NT2/D1 (cell line): ENCODE results near the gene STAG1.
"Not testable (repeated sequence)": the region's sequence is repeated elsewhere in the genome, so short reads cannot be mapped to it uniquely, and the experiment has no call there.

Experiments
- DNase-seq: peaks from one replicate; pipeline ENCODE4 v3.0.0-alpha.2; 2011; ENCODE audit warnings: low read depth, low spot score
- H3K27me3 ChIP-seq: 2 replicates; pipeline ENCODE4 v1.6.0; 2011; ENCODE audit warnings: mild to moderate bottlenecking; ENCODE audit not compliant: insufficient read length, insufficient read depth
- H3K36me3 ChIP-seq: 2 replicates; pipeline ENCODE4 v1.6.1; 2011; ENCODE audit warnings: mild to moderate bottlenecking, low read length, mixed read lengths; ENCODE audit not compliant: insufficient read depth, insufficient read length
- H3K4me1 ChIP-seq: 2 replicates; pipeline ENCODE4 v1.5.1; 2011; ENCODE audit not compliant: insufficient read depth, insufficient read length
- H3K4me3 ChIP-seq: 2 replicates; pipeline ENCODE4 v1.5.1; 2011; ENCODE audit warnings: low read depth; ENCODE audit not compliant: insufficient read length
- H3K9ac ChIP-seq: 2 replicates; pipeline ENCODE4 v1.6.0; 2011; ENCODE audit warnings: low read depth; ENCODE audit not compliant: insufficient read length
- H3K9me3 ChIP-seq: 2 replicates; pipeline ENCODE4 v1.5.1; 2011; ENCODE audit warnings: mild to moderate bottlenecking, low read length; ENCODE audit not compliant: insufficient read depth
- SUZ12 ChIP-seq: IDR thresholded peaks from 2 replicates; pipeline ENCODE4 v1.6.1; 2011; ENCODE audit not compliant: insufficient read length, insufficient read depth; ENCODE audit errors: extremely low read depth
- YY1 ChIP-seq: IDR thresholded peaks from 2 replicates; pipeline ENCODE4 v1.6.1; 2011; ENCODE audit not compliant: insufficient read length, insufficient read depth
- ZNF274 ChIP-seq: IDR thresholded peaks from 2 replicates; pipeline ENCODE4 v1.6.1; 2011; ENCODE audit warnings: mild to moderate bottlenecking, low read depth, low read length

Gene STAG1

DNA sequence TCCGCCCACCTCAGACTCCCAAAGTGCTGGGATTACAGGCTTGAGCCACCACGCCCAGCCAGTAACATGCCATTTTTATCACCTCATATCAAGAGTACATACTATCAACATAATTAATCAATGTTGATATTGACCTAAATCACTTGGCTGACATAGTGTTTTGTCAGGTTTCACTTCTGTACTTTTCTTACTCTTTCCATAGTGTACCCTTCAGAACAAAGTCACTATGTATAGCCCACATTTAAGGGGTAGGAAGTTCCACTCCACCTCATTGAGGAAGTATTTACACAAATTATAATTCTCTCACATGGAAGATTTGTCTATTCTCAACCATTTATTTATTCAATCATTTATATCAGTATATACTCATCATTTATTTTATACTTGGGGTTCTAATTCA lies 145.2 kb downstream of the STAG1 start:
- Histone ChIP-seq H3K9ac (no peak overlapping the region), H3K36me3 (peaks cover 12% of the 10 kb centered on the region), H3K9me3 (no peaks in the 10 kb centered on the region), H3K4me3 (no peak overlapping the region), H3K27me3 (no peaks in the 10 kb centered on the region), H3K4me1 (no peaks in the 10 kb centered on the region)
- no peak for TF ChIP-seq SUZ12
- no peak for TF ChIP-seq ZNF274
- TF ChIP-seq YY1: no peak
- no peak for DNase-seq

DNA sequence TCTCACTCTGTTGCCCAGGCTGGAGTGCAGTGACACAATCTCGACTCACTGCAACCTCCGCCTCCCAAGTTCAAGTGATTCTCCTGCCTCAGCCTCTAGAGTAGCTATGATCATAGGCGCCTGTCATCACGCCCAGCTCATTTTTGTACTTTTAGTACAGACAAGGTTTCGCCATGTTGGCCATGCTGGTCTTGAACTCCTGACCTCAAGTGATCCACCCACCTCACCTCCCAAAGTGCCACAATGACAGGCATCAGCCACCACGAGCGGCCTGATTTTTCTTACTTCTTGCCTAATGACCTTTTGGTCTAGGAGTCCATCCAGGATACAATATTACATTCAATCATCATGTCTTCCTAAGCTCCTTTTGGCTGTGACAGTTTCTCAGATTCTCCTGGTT lies 146.0 kb downstream of the STAG1 start:
- not testable (repeated sequence) for H3K9me3 ChIP-seq, H3K9ac ChIP-seq, H3K4me3 ChIP-seq, H3K27me3 ChIP-seq, H3K4me1 ChIP-seq, DNase-seq
- H3K36me3 ChIP-seq: peaks cover 12% of the 10 kb centered on the region

DNA sequence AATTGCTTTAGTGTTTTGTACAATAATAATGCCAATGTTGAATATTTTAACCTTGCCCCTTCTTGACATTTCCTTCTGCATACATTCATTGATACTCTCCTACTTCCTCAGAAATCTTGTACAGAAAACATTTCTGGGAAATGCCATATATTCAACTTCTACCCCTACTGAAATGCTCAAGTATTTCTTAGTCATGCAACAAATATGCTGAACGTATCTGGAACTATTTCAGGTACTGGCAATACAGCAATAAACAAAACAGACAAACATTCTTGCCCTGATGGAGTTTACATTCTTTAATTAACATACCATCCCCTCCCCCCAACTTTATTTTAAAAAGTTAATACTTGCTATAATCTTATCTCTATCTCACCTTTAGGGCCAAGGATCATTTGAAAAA lies 147.2 kb downstream of the STAG1 start:
- no peaks in the 10 kb centered on the region for H3K27me3 ChIP-seq
- no peak overlapping the region for H3K9ac ChIP-seq
- H3K9me3 ChIP-seq: no peaks in the 10 kb centered on the region
- TF ChIP-seq YY1 (no peak), ZNF274 (no peak), SUZ12 (no peak)
- no peak for DNase-seq
- H3K4me3 ChIP-seq: no peak overlapping the region
- no peaks in the 10 kb centered on the region for H3K4me1 ChIP-seq
- peaks cover 14% of the 10 kb centered on the region for H3K36me3 ChIP-seq

DNA sequence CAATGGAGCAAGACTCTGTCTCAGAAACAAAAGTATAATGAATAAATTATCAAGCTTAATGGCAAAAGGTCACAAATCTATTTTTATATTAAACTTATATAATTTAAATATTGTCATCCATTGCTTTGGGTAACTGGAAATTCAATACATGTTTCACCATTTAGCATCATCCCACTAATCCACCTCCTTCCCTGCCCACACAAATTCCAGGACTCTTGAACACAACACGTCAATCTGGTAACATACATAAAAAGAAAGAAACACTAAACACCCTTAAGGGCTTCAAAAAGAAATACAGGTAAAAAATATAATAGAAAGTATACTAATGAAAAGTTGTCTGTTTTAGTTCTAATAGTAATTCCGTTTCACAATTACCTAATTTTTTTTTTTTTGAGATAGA lies 149.4 kb downstream of the STAG1 start:
- no peaks in the 10 kb centered on the region for H3K9me3 ChIP-seq
- no peaks in the 10 kb centered on the region for H3K4me1 ChIP-seq
- H3K36me3 ChIP-seq: peaks cover 14% of the 10 kb centered on the region
- DNase-seq: no peak
- H3K27me3 ChIP-seq: no peaks in the 10 kb centered on the region
- no peak overlapping the region for H3K9ac ChIP-seq
- TF ChIP-seq SUZ12 (no peak), YY1 (no peak), ZNF274 (no peak)
- H3K4me3 ChIP-seq: no peak overlapping the region

DNA sequence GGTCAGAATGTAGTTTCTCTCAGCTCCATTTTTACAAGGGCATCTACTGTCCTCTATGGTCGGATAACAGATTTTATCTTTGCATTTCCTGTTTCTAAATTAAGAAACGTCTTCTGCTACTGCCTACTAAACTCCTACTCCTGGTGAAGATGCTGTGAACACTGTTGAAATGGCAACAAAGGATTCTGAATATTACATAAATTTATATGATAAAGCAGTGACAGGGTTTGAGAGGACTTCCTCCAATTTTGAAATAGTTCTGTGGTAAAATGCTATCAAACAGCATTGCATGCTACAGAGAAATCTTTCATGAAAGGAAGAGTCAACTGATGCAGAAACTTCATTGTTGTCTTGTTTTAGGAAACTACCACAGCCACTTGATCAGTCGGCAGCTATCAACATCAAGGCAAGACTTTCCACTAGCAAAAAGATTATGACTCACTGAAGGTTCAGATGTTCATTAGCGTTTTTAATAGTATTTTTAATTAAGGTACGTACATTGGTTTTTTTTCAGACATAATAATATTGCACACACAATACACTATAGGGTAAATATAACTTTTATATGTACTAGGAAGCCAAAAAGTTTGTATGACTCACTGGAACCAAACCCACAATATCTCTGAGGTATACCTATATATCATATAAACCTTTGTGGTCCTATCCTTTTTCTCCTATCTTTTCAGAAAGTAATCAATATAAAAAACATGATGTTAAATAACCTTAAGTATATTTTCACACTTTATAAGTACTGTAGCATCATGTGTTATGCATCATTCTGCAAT lies 156.1 kb downstream of the STAG1 start:
- Histone ChIP-seq H3K9ac (no peak overlapping the region), H3K4me3 (no peak overlapping the region), H3K36me3 (peaks cover 2% of the 10 kb centered on the region), H3K9me3 (no peaks in the 10 kb centered on the region), H3K27me3 (no peaks in the 10 kb centered on the region), H3K4me1 (no peaks in the 10 kb centered on the region)
- no peak for DNase-seq
- TF ChIP-seq YY1 (no peak), SUZ12 (no peak), ZNF274 (no peak)

DNA sequence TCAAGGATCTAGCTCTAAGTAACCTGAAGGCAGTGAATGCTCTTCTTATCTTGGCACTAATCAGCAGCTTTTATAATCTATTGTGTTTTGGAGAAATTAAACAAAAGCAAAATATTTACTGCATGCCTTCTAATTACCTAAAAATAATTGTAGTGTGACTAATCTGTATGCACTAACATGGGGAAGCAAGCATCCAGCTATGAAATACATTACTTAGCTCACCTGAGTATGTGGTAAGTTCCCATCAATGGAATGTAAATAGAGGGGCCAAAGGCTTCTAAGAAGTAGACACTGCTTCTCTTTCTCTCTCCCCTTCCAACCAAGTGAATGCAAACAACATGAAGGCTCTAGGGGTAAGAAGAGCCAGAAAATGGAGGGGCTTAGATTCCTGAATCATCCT lies 165.6 kb downstream of the STAG1 start:
- H3K36me3 ChIP-seq: peaks cover 6% of the 10 kb centered on the region
- no peak for TF ChIP-seq YY1
- no peak for TF ChIP-seq ZNF274
- no peak for TF ChIP-seq SUZ12
- H3K4me3 ChIP-seq: no peak overlapping the region

DNA sequence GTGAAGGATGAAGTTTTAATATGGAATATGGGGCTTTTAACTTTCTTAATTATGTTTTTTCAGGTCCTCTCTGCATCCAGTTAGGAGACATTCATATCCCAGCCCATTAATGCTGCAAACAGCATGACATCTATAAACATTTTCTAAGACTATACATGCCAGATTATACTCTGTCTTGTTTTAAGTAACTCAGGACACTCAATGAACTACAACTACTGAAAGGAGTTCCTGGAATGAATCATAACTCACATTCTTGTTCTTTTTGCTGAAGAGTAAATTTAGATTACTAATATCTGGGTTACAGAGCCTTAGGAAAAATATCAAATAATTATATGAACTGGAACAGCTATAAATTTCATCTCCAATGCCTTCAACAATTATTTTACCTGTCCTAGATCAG lies 167.4 kb downstream of the STAG1 start:
- Histone ChIP-seq H3K9me3 (no peaks in the 10 kb centered on the region), H3K9ac (no peak overlapping the region), H3K4me3 (no peak overlapping the region), H3K27me3 (no peaks in the 10 kb centered on the region), H3K4me1 (no peaks in the 10 kb centered on the region), H3K36me3 (peaks cover 6% of the 10 kb centered on the region)
- TF ChIP-seq YY1 (no peak), SUZ12 (no peak), ZNF274 (no peak)
- DNase-seq: no peak

More for the DNA sequence above, 165.6 kb downstream of the STAG1 start:
- Histone ChIP-seq H3K27me3 (no peaks in the 10 kb centered on the region), H3K4me1 (no peaks in the 10 kb centered on the region), H3K9me3 (no peaks in the 10 kb centered on the region), H3K9ac (no peak overlapping the region)
- DNase-seq: no peak
